ENCODE results near the gene TBC1D5. TPM values are rescaled to one million over a fixed set of nuclear protein-coding genes. Genes with fewer than 3 reads are reported as not detected.

The TBC1D5 gene
- total RNA-seq, 1 donor from 2014 or later = 32.1 TPM

DNA sequence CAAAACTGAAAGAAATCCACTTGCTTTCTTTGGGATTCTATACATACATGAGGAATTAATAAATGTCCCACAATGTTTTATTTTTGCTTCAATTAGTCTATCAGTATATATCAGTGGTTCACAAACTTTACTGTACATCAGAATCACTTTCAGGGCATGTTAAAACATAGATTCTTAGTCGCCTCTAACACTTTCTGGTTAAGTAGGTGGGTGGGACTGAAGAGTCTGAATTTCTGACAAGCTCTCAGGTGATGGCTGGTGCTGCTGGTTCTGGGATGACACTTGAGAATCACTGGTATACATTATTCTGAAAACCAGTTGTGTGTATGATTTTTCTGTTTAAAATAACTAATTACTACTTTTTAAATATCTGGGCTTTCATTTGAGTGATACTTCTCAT lies 393.3 kb downstream of the TBC1D5 start:
- TF ChIP-seq CTCF (conservative IDR thresholded peaks at IDR 0.05; ENCODE audit: low read depth, low read length) = no peak
- H3K4me3 ChIP-seq (ENCODE audit: low read depth, low read length) = no peak overlapping the region
- DNase-seq (ENCODE audit: low read depth) = no peak

GRCh38 chr3:17342119-17342518 lies 400.3 kb downstream of the TBC1D5 start:
- no peak for TF ChIP-seq CTCF (conservative IDR thresholded peaks at IDR 0.05; ENCODE audit: low read depth, low read length)
- DNase-seq (ENCODE audit: low read depth) = no peak

DNA sequence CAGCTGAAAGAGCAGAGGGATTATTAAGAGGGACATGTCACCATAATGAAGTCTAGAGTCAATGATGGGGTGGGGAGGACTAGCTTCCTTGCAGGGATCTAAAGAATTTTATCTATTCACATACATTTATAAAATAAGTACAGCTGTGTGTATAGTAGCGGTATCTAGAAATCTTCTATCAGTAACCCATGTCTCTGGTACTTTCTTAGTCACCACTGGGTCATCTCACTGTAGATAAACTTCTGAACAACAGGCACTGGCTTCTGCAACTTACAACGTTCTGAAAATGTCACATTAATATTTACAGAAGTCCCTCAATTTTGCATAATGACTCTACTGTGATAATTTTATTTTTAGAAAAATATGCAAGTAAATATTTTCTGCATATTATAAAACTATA lies 401.7 kb downstream of the TBC1D5 start:
- no peak for TF ChIP-seq CTCF (conservative IDR thresholded peaks at IDR 0.05; ENCODE audit: low read depth, low read length)
- H3K4me3 ChIP-seq (ENCODE audit: low read depth, low read length) = no peak overlapping the region
- no peak for DNase-seq (ENCODE audit: low read depth)

More at GRCh38 chr3:17342119-17342518, 400.3 kb downstream of the TBC1D5 start:
- no peak overlapping the region for H3K4me3 ChIP-seq (ENCODE audit: low read depth, low read length)

DNA sequence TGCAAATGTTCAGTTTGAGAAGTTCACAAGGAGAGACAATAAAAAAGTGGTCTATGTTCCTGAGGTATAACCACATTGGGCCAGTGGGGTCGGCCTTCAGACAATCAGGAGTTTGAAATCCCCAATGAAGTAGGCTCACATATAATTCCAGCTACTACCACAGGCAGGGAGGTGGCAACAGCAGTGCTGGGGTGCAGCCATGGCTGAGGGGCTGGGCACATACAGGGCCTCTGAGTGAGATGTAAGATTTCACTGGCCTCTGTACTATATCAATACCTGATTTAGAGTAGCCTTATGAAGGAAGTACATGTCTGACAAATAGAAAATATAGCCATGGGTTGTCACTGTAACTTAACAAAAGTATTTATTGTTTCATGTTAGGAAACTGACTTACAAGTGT lies 402.2 kb downstream of the TBC1D5 start:
- no peak for DNase-seq (ENCODE audit: low read depth)
- no peak for TF ChIP-seq CTCF (conservative IDR thresholded peaks at IDR 0.05; ENCODE audit: low read depth, low read length)
- H3K4me3 ChIP-seq (ENCODE audit: low read depth, low read length) = no peak overlapping the region

DNA sequence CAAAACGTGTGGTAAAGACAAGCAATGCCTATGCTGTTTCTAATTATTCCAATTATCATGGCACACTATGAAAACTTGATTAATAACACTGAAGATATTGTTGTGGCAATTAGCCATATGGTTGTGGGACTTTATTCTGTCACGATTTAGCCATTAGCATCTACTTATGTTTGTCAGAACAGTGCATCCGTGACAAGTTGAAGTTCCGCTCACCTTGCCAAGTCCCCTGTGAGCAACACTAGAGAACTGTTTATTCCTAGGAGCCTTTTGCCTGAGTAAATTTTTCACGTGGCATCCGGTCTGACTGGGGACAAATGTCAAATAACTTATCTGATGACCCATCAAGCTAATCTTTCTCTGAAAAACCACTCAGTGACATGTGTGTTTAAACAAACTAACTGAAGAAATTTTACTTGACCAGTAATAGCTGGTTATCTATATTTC lies 403.3 kb downstream of the TBC1D5 start:
- DNase-seq (ENCODE audit: low read depth) = no peak
- no peak for TF ChIP-seq CTCF (conservative IDR thresholded peaks at IDR 0.05; ENCODE audit: low read depth, low read length)

GRCh38 chr3:17336291-17336690 lies 406.1 kb downstream of the TBC1D5 start:
- no peak overlapping the region for H3K4me3 ChIP-seq (ENCODE audit: low read depth, low read length)
- no peak for DNase-seq (ENCODE audit: low read depth)
- no peak for TF ChIP-seq CTCF (conservative IDR thresholded peaks at IDR 0.05; ENCODE audit: low read depth, low read length)

More for the DNA sequence above, 403.3 kb downstream of the TBC1D5 start:
- no peak overlapping the region for H3K4me3 ChIP-seq (ENCODE audit: low read depth, low read length)

DNA sequence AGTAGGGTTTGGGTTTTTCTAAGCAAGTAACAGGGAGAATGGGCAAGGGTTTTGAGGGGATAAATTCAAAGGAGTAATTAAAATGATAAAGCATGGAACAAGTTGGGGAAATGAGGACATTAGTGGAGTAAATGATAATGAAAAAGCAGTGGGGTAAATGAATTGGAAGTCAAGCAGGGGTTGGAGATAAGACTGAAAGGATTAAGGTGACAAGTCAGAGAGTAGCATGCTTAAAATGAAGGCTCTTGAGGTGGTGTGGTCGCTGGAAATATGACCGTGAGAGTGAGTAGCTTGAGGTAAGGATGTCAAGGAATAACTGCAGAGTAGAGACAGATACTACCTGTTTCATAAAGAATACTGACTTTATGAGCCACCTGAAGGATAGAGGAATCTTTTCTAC lies 408.5 kb downstream of the TBC1D5 start:
- no peak for TF ChIP-seq CTCF (conservative IDR thresholded peaks at IDR 0.05; ENCODE audit: low read depth, low read length)
- DNase-seq (ENCODE audit: low read depth) = no peak
- no peak overlapping the region for H3K4me3 ChIP-seq (ENCODE audit: low read depth, low read length)

Measured in epithelial cell of proximal tubule (primary cell).